ENCODE data around the gene MMD. TPM values are rescaled to one million over a fixed set of nuclear protein-coding genes. Genes with fewer than 3 reads are reported as not detected.

The MMD gene
- total RNA-seq, 2 experiments from 2014 or later = 15.3 to 17.4 TPM

DNA sequence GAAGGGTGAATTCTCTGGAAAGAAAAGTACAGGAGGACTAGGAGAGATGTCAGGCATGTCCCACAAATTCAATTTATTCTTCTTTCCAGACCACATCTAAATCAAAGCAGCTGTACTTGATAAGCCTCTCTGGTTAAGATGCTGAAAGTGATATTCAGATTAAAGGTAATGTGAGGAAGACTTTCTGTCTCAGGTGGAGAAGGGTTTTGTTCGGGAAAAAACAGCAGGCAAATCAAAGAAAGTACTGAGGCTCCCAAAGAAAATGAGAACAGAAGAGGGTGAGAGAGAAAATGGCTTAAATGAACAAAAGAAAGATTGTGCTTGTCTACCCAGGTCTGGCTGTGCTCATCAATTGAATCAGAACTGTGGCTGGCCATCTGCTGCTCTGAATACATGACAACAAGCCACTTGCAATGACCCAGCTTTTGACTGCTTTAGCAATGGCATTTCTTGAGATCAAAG lies 55.6 kb downstream of the MMD start:
- H3K4me1 Mint-ChIP-seq (ENCODE audit: low read depth) = no peaks in the 10 kb centered on the region
- POLR2A ChIA-PET = no interaction called here
- CTCF ChIA-PET = interaction anchor here (2.8 kb wide), 1 partner anchor 10 kb away, joined by 10 read pairs; no protein-coding TSS in a partner anchor

DNA sequence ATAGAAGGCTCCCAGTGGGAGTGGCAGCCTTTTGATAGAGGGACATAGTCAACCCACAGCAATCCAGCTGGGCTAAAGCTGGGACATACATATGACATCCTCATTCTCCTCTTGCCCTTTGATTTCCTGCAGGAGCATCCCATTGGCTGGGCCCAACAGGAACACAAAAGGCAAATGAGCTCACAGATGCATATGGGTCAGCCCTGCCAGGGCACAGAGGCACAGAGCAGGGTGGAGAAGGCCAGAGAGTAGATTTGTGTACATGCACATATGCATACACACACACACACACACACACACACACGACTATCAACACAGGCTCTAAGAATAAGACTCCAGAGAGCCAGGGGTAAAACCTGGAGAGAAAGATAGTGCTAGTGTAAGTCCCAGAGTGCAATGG lies 58.6 kb downstream of the MMD start:
- H3K27ac ChIP-seq (ENCODE audit: low read depth in 1 of 2, low read length in 2 of 2) = no peak overlapping the region
- intact Hi-C loops (cut with DNase I, micrococcal nuclease) = no loop called here
- TF ChIP-seq, protein P1, sequence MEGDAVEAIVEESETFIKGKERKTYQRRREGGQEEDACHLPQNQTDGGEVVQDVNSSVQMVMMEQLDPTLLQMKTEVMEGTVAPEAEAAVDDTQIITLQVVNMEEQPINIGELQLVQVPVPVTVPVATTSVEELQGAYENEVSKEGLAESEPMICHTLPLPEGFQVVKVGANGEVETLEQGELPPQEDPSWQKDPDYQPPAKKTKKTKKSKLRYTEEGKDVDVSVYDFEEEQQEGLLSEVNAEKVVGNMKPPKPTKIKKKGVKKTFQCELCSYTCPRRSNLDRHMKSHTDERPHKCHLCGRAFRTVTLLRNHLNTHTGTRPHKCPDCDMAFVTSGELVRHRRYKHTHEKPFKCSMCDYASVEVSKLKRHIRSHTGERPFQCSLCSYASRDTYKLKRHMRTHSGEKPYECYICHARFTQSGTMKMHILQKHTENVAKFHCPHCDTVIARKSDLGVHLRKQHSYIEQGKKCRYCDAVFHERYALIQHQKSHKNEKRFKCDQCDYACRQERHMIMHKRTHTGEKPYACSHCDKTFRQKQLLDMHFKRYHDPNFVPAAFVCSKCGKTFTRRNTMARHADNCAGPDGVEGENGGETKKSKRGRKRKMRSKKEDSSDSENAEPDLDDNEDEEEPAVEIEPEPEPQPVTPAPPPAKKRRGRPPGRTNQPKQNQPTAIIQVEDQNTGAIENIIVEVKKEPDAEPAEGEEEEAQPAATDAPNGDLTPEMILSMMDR (IDR thresholded peaks at IDR 0.05) = no peak
- H3K27me3 Mint-ChIP-seq = peaks cover 10% of the 10 kb centered on the region
- no peaks in the 10 kb centered on the region for H3K36me3 ChIP-seq (ENCODE audit: insufficient read depth, low read length)
- ATAC-seq (ENCODE audit: poor library complexity) (no peak), DNase-seq (no peak)
- peaks cover 3% of the 10 kb centered on the region for H3K9me3 Mint-ChIP-seq
- no peaks in the 10 kb centered on the region for H3K4me1 Mint-ChIP-seq (ENCODE audit: low read depth)
- H3K4me1 ChIP-seq (ENCODE audit: insufficient read depth, low read length) = no peaks in the 10 kb centered on the region
- no peaks in the 10 kb centered on the region for H3K36me3 Mint-ChIP-seq (ENCODE audit: low read depth)
- H3K4me3 ChIP-seq (ENCODE audit: low read length) = no peak overlapping the region
- no peak overlapping the region for H3K4me3 Mint-ChIP-seq
- ChIA-PET POLR2A (no interaction called here), CTCF (no interaction called here)
- H3K27me3 ChIP-seq (ENCODE audit: control insufficient read depth in 1 of 2, insufficient read depth in 2 of 2, low read length in 2 of 2) = no peaks in the 10 kb centered on the region
- H3K27ac Mint-ChIP-seq = no peak overlapping the region
- peaks cover 4 to 6% of the 10 kb centered on the region in 2 experiments for H3K9me3 ChIP-seq (ENCODE audit: control insufficient read depth in 1 of 2, insufficient read depth in 1 of 2, low read length in 2 of 2)

More for the DNA sequence above, 55.6 kb downstream of the MMD start:
- H3K4me3 ChIP-seq (ENCODE audit: low read length) = no peak overlapping the region
- H3K27me3 ChIP-seq (ENCODE audit: control insufficient read depth in 1 of 2, insufficient read depth in 2 of 2, low read length in 2 of 2) = no peaks in the 10 kb centered on the region
- DNase-seq = no peak
- H3K27me3 Mint-ChIP-seq = peaks cover 4% of the 10 kb centered on the region
- intact Hi-C loops (cut with DNase I, micrococcal nuclease) = no loop called here
- TF ChIP-seq, protein P1 (IDR thresholded peaks at IDR 0.05) = no peak
- no peaks in the 10 kb centered on the region for H3K4me1 ChIP-seq (ENCODE audit: insufficient read depth, low read length)
- H3K36me3 ChIP-seq (ENCODE audit: insufficient read depth, low read length) = no peaks in the 10 kb centered on the region
- peaks cover 0 to 2% of the 10 kb centered on the region in 2 experiments for H3K9me3 ChIP-seq (ENCODE audit: control insufficient read depth in 1 of 2, insufficient read depth in 1 of 2, low read length in 2 of 2)
- no peak overlapping the region for H3K4me3 Mint-ChIP-seq
- ATAC-seq (ENCODE audit: poor library complexity) = no peak
- no peak overlapping the region for H3K27ac Mint-ChIP-seq
- no peaks in the 10 kb centered on the region for H3K36me3 Mint-ChIP-seq (ENCODE audit: low read depth)
- H3K27ac ChIP-seq (ENCODE audit: low read depth in 1 of 2, low read length in 2 of 2) = no peak overlapping the region
- peaks cover 6% of the 10 kb centered on the region for H3K9me3 Mint-ChIP-seq

DNA sequence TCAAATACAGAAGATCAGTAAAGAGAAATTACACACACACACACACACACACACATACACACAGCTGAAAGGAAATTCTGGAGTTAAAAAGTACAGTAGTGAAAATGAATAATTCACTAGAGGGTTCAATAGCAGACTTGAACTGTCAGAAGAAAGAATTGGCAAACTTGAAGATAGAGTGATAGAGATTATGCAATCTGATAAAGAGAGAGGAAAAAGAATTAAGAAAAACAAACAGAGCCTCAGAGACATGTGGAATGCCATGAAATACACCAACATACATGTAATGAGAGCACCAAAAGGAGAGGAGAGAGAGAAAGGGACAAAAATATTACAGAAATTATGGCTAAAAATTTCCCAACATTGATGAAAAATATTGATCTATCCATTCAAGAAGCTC lies 60.7 kb downstream of the MMD start:
- intact Hi-C loops (cut with DNase I, micrococcal nuclease) = no loop called here
- H3K27me3 Mint-ChIP-seq = peaks cover 10% of the 10 kb centered on the region

More for the DNA sequence above, 60.7 kb downstream of the MMD start:
- Histone ChIP-seq H3K4me3 (ENCODE audit: low read length) (no peak overlapping the region), H3K27me3 (ENCODE audit: control insufficient read depth in 1 of 2, insufficient read depth in 2 of 2, low read length in 2 of 2) (no peaks in the 10 kb centered on the region), H3K27ac (ENCODE audit: low read depth in 1 of 2, low read length in 2 of 2) (no peak overlapping the region), H3K4me1 (ENCODE audit: insufficient read depth, low read length) (no peaks in the 10 kb centered on the region), H3K9me3 (ENCODE audit: control insufficient read depth in 1 of 2, insufficient read depth in 1 of 2, low read length in 2 of 2) (peaks cover 4 to 6% of the 10 kb centered on the region in 2 experiments), H3K36me3 (ENCODE audit: insufficient read depth, low read length) (no peaks in the 10 kb centered on the region)
- H3K4me1 Mint-ChIP-seq (ENCODE audit: low read depth) = peaks cover 6% of the 10 kb centered on the region
- no peak overlapping the region for H3K4me3 Mint-ChIP-seq
- no peak overlapping the region for H3K27ac Mint-ChIP-seq
- ATAC-seq (ENCODE audit: poor library complexity) = no peak
- H3K36me3 Mint-ChIP-seq (ENCODE audit: low read depth) = no peaks in the 10 kb centered on the region
- H3K9me3 Mint-ChIP-seq = peaks cover 3% of the 10 kb centered on the region
- TF ChIP-seq, protein P1 (IDR thresholded peaks at IDR 0.05) = no peak
- CTCF ChIA-PET = no interaction called here
- POLR2A ChIA-PET = no interaction called here
- no peak for DNase-seq

All from CD4-positive, alpha-beta T cell (primary cell).